SU-DHL-6 (cell line): ENCODE results near the gene ELAVL1.

Source experiments
- H2AFZ ChIP-seq: fragments of 200-600 bp; sonication (generic); 2 replicates; pipeline ENCODE4 v1.6.1; 2014; ENCODE audit warnings: low read depth, mild to moderate bottlenecking, moderate library complexity, mixed read lengths, antibody characterized with exemption, low read length; ENCODE audit not compliant: severe bottlenecking
- H3F3A ChIP-seq: fragments of 200-600 bp; shearing (Covaris generic); 2 replicates; pipeline ENCODE4 v1.6.0; 2016; ENCODE audit warnings: antibody characterized with exemption, mild to moderate bottlenecking; ENCODE audit not compliant: insufficient read depth
- H3K27ac ChIP-seq: fragments of 200-600 bp; sonication (generic); 2 replicates; pipeline ENCODE4 v1.5.1; 2016; ENCODE audit warnings: low read depth, mild to moderate bottlenecking, low read length, moderate library complexity, mixed read lengths
- H3K27me3 ChIP-seq: fragments of 200-600 bp; sonication (generic), shearing (Covaris generic); 2 replicates; pipeline ENCODE4 v1.6.0; 2014; ENCODE audit warnings: mild to moderate bottlenecking, low read length
- H3K36me3 ChIP-seq: fragments of 200-600 bp; sonication (generic); 2 replicates; pipeline ENCODE4 v1.6.1; 2014; ENCODE audit warnings: mild to moderate bottlenecking, low read length, mixed read lengths
- H3K4me2 ChIP-seq: fragments of 300-600, 200-600 bp; shearing (Covaris generic), sonication (generic); 2 replicates; pipeline ENCODE4 v1.6.0; 2014; ENCODE audit warnings: low read length, low read depth, mild to moderate bottlenecking; ENCODE audit not compliant: poor library complexity, severe bottlenecking
- H3K4me3 ChIP-seq: fragments of 200-600 bp; sonication (generic); 2 replicates; pipeline ENCODE4 v1.5.1; 2014; ENCODE audit warnings: antibody characterized with exemption, low read length, mild to moderate bottlenecking, mixed read lengths; ENCODE audit not compliant: insufficient read depth, poor library complexity, severe bottlenecking
- H3K79me2 ChIP-seq: fragments of 200-600 bp; sonication (generic); 2 replicates; pipeline ENCODE4 v1.6.1; 2014; ENCODE audit warnings: mild to moderate bottlenecking, low read length, moderate library complexity; ENCODE audit not compliant: insufficient read depth
- H3K9ac ChIP-seq: fragments of 200-600 bp; sonication (generic); 2 replicates; pipeline ENCODE4 v1.7.0; 2014; ENCODE audit warnings: mild to moderate bottlenecking, low read length
- H3K9me2 ChIP-seq: fragments of 200-600 bp; sonication (generic); replicated peaks from 2 replicates; pipeline ENCODE4 v1.6.1; 2014; ENCODE audit warnings: low read length; ENCODE audit not compliant: insufficient read depth
- H3K9me3 ChIP-seq: fragments of 200-600 bp; sonication (generic); 2 replicates; pipeline ENCODE4 v1.6.1; 2014; ENCODE audit warnings: low read length, mixed read lengths; ENCODE audit not compliant: insufficient read depth
- H4K20me1 ChIP-seq: fragments of 200-600 bp; sonication (generic); 2 replicates; pipeline ENCODE4 v1.6.1; 2014; ENCODE audit warnings: low read depth, mild to moderate bottlenecking, antibody characterized with exemption, low read length, moderate library complexity, mixed read lengths
- EZH2phosphoT487 ChIP-seq: fragments of 200-600 bp; sonication (generic), shearing (Covaris generic); conservative IDR thresholded peaks from 2 replicates; pipeline ENCODE4 v1.6.1; 2018; ENCODE audit warnings: mild to moderate bottlenecking, antibody characterized with exemption, low read length, moderate library complexity, mixed read lengths
- TF ChIP-seq, protein P1 (sequence below): fragments of 200-600 bp; sonication (generic); IDR thresholded peaks from one replicate; pipeline ENCODE4 v1.5.1; 2017; ENCODE audit warnings: antibody characterized with exemption, mild to moderate bottlenecking, low read length, moderate library complexity; ENCODE audit not compliant: insufficient read depth, poor library complexity, severe bottlenecking

ELAVL1 gene

DNA sequence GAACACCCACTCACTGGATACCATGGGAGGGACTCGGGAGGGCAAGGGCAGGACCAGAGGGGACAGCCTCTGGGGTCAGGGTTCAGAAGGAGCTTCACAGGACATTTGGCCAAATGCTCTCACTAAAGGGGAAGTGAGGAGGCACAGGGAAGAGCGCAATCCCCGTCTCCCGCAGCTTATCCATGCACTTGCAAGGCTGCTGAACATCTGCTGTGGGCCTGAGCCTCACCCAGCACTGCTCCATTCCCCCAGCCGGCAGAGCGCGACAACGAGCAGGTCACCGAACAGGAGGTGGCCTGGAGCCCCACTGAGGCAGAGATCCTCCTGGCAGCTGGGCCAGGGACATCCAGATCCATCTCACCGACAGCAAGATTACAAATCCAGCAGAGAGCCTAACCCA, 23.3 kb downstream of the ELAVL1 start:
- H3K79me2 ChIP-seq, result peaks cover 20% of the 10 kb centered on the region
- no peaks in the 10 kb centered on the region for H3F3A ChIP-seq
- H3K27me3 ChIP-seq, result no peaks in the 10 kb centered on the region
- no peak overlapping the region for H3K4me3 ChIP-seq
- TF ChIP-seq, protein P1, sequence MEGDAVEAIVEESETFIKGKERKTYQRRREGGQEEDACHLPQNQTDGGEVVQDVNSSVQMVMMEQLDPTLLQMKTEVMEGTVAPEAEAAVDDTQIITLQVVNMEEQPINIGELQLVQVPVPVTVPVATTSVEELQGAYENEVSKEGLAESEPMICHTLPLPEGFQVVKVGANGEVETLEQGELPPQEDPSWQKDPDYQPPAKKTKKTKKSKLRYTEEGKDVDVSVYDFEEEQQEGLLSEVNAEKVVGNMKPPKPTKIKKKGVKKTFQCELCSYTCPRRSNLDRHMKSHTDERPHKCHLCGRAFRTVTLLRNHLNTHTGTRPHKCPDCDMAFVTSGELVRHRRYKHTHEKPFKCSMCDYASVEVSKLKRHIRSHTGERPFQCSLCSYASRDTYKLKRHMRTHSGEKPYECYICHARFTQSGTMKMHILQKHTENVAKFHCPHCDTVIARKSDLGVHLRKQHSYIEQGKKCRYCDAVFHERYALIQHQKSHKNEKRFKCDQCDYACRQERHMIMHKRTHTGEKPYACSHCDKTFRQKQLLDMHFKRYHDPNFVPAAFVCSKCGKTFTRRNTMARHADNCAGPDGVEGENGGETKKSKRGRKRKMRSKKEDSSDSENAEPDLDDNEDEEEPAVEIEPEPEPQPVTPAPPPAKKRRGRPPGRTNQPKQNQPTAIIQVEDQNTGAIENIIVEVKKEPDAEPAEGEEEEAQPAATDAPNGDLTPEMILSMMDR, result no peak
- no peak for TF ChIP-seq EZH2phosphoT487
- no peak overlapping the region for H2AFZ ChIP-seq
- H3K9me3 ChIP-seq, result no peaks in the 10 kb centered on the region
- H4K20me1 ChIP-seq, result no peaks in the 10 kb centered on the region
- H3K36me3 ChIP-seq, result no peaks in the 10 kb centered on the region
- no peak overlapping the region for H3K27ac ChIP-seq
- no peaks in the 10 kb centered on the region for H3K9me2 ChIP-seq
- no peak overlapping the region for H3K9ac ChIP-seq
- H3K4me2 ChIP-seq, result no peak overlapping the region

- Histone ChIP-seq H3K79me2 (peaks cover 20% of the 10 kb centered on the region), H4K20me1 (no peaks in the 10 kb centered on the region)
Observed at GRCh38 chr19:7981661-7982060, 23.8 kb downstream of the ELAVL1 start.

GRCh38 chr19:7981199-7981598, 24.2 kb downstream of the ELAVL1 start:
- no peaks in the 10 kb centered on the region for H3K36me3 ChIP-seq
- H3K9me2 ChIP-seq, result no peaks in the 10 kb centered on the region
- H3K79me2 ChIP-seq, result peaks cover 16% of the 10 kb centered on the region
- H3F3A ChIP-seq, result no peaks in the 10 kb centered on the region
- no peak overlapping the region for H3K4me2 ChIP-seq
- no peaks in the 10 kb centered on the region for H3K9me3 ChIP-seq
- H3K27me3 ChIP-seq, result no peaks in the 10 kb centered on the region
- H3K9ac ChIP-seq, result no peak overlapping the region
- no peak overlapping the region for H3K4me3 ChIP-seq
- TF ChIP-seq, protein P1, result no peak
- TF ChIP-seq EZH2phosphoT487, result no peak
- no peak overlapping the region for H2AFZ ChIP-seq
- no peaks in the 10 kb centered on the region for H4K20me1 ChIP-seq
- no peak overlapping the region for H3K27ac ChIP-seq

More at GRCh38 chr19:7981661-7982060, 23.8 kb downstream of the ELAVL1 start:
- TF ChIP-seq EZH2phosphoT487, result no peak
- TF ChIP-seq, protein P1, result no peak
- H3K4me3 ChIP-seq, result no peak overlapping the region
- no peak overlapping the region for H3K4me2 ChIP-seq
- H3K27ac ChIP-seq, result no peak overlapping the region
- no peak overlapping the region for H2AFZ ChIP-seq
- no peak overlapping the region for H3K9ac ChIP-seq
- H3K36me3 ChIP-seq, result no peaks in the 10 kb centered on the region
- no peaks in the 10 kb centered on the region for H3K27me3 ChIP-seq
- H3K9me3 ChIP-seq, result no peaks in the 10 kb centered on the region
- H3F3A ChIP-seq, result no peaks in the 10 kb centered on the region
- H3K9me2 ChIP-seq, result no peaks in the 10 kb centered on the region
